ENCODE data around the gene EFNB1. TPM values are rescaled to one million over a fixed set of nuclear protein-coding genes. Genes with fewer than 3 reads are reported as not detected.
A peak's percentile ranks its signal among the peaks of the same experiment; 100 is the strongest.

Gene EFNB1
- total and polyA plus RNA-seq, 4 donors = 30.4 to 58.7 (median 40.4) TPM

- 28 to 64% methylated on average over 11 to 12 of the region's 12 CpGs for WGBS, 2 donors
- H3K9ac ChIP-seq (ENCODE audit: insufficient read depth in 1 of 2, low read length in 2 of 2) = no peak overlapping the region
- no peak for ATAC-seq (ENCODE audit: insufficient read depth, low FRiP score)
- TF ChIP-seq CTCF (IDR thresholded peaks at IDR 0.05; ENCODE audit: control extremely low read depth, extremely low read depth) = no peak
- H3K27me3 ChIP-seq (ENCODE audit: control insufficient read depth in 3 of 3, insufficient read depth in 3 of 3, low read length in 2 of 3) = no peaks in the 10 kb centered on the region
- H3K27ac ChIP-seq (ENCODE audit: low read depth in 1 of 2, low read length in 1 of 2) = no peak overlapping the region
- H3K36me3 ChIP-seq (ENCODE audit: control insufficient read depth in 4 of 4, insufficient read depth in 4 of 4, low read length in 4 of 4) = peaks cover 0 to 4% (median under 1%) of the 10 kb centered on the region in 4 donors
- H3K9me3 ChIP-seq (ENCODE audit: control insufficient read depth in 4 of 4, insufficient read depth in 3 of 4, low read length in 3 of 4) = no peaks in the 10 kb centered on the region
- H3K4me3 ChIP-seq = no peak overlapping the region
- H3K4me1 ChIP-seq (ENCODE audit: control insufficient read depth in 5 of 5, insufficient read depth in 5 of 5, low read length in 5 of 5) = peaks cover 0 to 27% (median 6%) of the 10 kb centered on the region in 5 donors
- DNase-seq = peak in 2 of 3 donors; percentile 48 to 71
These were observed 14.2 kb downstream of the EFNB1 start for GRCh38 chrX:68842781-68843581.

DNA sequence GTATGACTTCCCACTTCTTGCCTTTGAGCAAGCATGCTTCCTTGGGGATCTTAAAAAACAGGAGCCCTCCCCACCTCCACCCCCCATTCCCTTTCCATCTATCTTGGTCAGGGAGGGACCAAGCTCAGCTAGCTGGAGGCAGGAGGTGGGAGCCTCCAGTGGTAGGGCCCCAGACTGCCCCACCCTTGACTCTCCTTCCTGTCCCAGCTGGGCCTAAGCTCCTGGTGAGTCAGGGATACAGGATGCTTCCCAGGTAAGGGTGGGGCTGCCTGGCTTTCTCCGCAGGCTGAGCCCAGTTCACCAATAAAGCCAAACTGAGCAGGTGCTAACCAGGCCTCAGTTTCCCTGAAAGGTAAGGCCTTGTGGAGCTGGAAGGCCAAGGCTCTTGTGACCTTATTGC, 15.2 kb downstream of the EFNB1 start:
- H3K4me3 ChIP-seq = no peak overlapping the region
- peaks cover 0 to 4% (median under 1%) of the 10 kb centered on the region in 4 donors for H3K36me3 ChIP-seq (ENCODE audit: control insufficient read depth in 4 of 4, insufficient read depth in 4 of 4, low read length in 4 of 4)
- 85 to 100% methylated on average over 1 of the region's 1 CpG for WGBS, 2 donors
- H3K9ac ChIP-seq (ENCODE audit: insufficient read depth in 1 of 2, low read length in 2 of 2) = no peak overlapping the region
- no peaks in the 10 kb centered on the region for H3K27me3 ChIP-seq (ENCODE audit: control insufficient read depth in 3 of 3, insufficient read depth in 3 of 3, low read length in 2 of 3)
- no peak for ATAC-seq (ENCODE audit: insufficient read depth, low FRiP score)
- peaks cover 0 to 27% (median 6%) of the 10 kb centered on the region in 5 donors for H3K4me1 ChIP-seq (ENCODE audit: control insufficient read depth in 5 of 5, insufficient read depth in 5 of 5, low read length in 5 of 5)
- H3K9me3 ChIP-seq (ENCODE audit: control insufficient read depth in 4 of 4, insufficient read depth in 3 of 4, low read length in 3 of 4) = no peaks in the 10 kb centered on the region
- no peak for DNase-seq
- H3K27ac ChIP-seq (ENCODE audit: low read depth in 1 of 2, low read length in 1 of 2) = no peak overlapping the region
- no peak for TF ChIP-seq CTCF (IDR thresholded peaks at IDR 0.05; ENCODE audit: control extremely low read depth, extremely low read depth)

- Histone ChIP-seq H3K9ac (ENCODE audit: insufficient read depth in 1 of 2, low read length in 2 of 2) (no peak overlapping the region), H3K4me1 (ENCODE audit: control insufficient read depth in 5 of 5, insufficient read depth in 5 of 5, low read length in 5 of 5) (peaks cover 0 to 27% (median 6%) of the 10 kb centered on the region in 5 donors), H3K27ac (ENCODE audit: low read depth in 1 of 2, low read length in 1 of 2) (peak overlapping the region in 1 of 2 donors; percentile 15), H3K36me3 (ENCODE audit: control insufficient read depth in 4 of 4, insufficient read depth in 4 of 4, low read length in 4 of 4) (peaks cover 0 to 4% (median under 1%) of the 10 kb centered on the region in 4 donors), H3K9me3 (ENCODE audit: control insufficient read depth in 4 of 4, insufficient read depth in 3 of 4, low read length in 3 of 4) (no peaks in the 10 kb centered on the region), H3K4me3 (no peak overlapping the region), H3K27me3 (ENCODE audit: control insufficient read depth in 3 of 3, insufficient read depth in 3 of 3, low read length in 2 of 3) (no peaks in the 10 kb centered on the region)
- TF ChIP-seq CTCF (IDR thresholded peaks at IDR 0.05; ENCODE audit: control extremely low read depth, extremely low read depth) = no peak
- 50 to 72% methylated on average over 5 of the region's 5 CpGs for WGBS, 2 donors
- ATAC-seq (ENCODE audit: insufficient read depth, low FRiP score) = no peak
- no peak for DNase-seq
These were observed 15.8 kb downstream of the EFNB1 start for GRCh38 chrX:68844581-68844980.
